Measurements from ENCODE around the gene CWC27.

DNA sequence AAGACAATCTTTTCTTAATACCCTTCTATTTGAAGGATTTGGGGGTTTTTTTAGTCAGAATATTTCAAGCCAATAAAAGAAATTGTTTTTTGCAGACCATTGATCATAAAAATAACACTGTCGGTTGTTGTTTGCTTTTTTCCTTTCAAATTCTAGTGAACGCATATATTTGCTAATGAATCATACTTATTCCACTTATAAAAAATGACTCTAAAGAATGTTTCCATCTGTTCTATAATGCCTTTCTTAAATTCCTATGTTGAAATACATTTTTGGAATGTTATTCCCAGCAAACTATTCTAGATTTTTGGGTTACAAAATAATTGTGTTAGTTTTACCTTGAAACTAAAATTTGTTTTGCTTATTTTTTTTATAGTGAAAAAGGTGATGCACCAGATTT lies 32.2 kb downstream of the CWC27 start:
- TF ChIP-seq, protein P1, sequence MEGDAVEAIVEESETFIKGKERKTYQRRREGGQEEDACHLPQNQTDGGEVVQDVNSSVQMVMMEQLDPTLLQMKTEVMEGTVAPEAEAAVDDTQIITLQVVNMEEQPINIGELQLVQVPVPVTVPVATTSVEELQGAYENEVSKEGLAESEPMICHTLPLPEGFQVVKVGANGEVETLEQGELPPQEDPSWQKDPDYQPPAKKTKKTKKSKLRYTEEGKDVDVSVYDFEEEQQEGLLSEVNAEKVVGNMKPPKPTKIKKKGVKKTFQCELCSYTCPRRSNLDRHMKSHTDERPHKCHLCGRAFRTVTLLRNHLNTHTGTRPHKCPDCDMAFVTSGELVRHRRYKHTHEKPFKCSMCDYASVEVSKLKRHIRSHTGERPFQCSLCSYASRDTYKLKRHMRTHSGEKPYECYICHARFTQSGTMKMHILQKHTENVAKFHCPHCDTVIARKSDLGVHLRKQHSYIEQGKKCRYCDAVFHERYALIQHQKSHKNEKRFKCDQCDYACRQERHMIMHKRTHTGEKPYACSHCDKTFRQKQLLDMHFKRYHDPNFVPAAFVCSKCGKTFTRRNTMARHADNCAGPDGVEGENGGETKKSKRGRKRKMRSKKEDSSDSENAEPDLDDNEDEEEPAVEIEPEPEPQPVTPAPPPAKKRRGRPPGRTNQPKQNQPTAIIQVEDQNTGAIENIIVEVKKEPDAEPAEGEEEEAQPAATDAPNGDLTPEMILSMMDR (IDR thresholded peaks at IDR 0.05), result no peak
- no peak for TF ChIP-seq POLR2AphosphoS5 (IDR thresholded peaks at IDR 0.05)

Data from stomach (tissue), 4 donors.